Measurements from ENCODE around the gene NR2E3. TPM values are rescaled to one million over a fixed set of nuclear protein-coding genes. Genes with fewer than 3 reads are reported as not detected.

The NR2E3 gene
- total and polyA plus RNA-seq, 9 of the 15 experiments (the other 6 are each of a cell fraction or from before 2014, with no cell fraction given): not detected

- ATAC-seq (no peak), FAIRE-seq (no peak), DNase-seq (ENCODE audit: extremely low read depth in 1 of 4, low spot score in 3 of 4) (no peak)
- in situ Hi-C loops (cut with MboI) (no loop called here), intact Hi-C loops (cut with micrococcal nuclease) (loop anchor here (5.0 kb wide), 1 partner anchor 375 kb away; no protein-coding TSS in a partner anchor)
- CTCF ChIA-PET (ENCODE audit: low intra/inter-chr PET ratio): interaction anchor here (1.4 kb wide), 1 partner anchor 373 kb away, joined by 6 read pairs; no protein-coding TSS in a partner anchor
- POLR2A ChIA-PET: no interaction called here
- H3K9me3 ChIP-seq (replicated peaks; ENCODE audit: control insufficient read depth, insufficient read depth, low read depth, low read length): no peaks in the 10 kb centered on the region
- BruUV-seq (replicated peaks): no TSS peak
- H4K20me1 ChIP-seq (replicated peaks; ENCODE audit: control insufficient read depth, insufficient read depth, low read length): peaks cover 4% of the 10 kb centered on the region; the same call in 1 of the 2 replicates
- H3K27me3 ChIP-seq (ENCODE audit: control insufficient read depth in 2 of 2, insufficient read depth in 2 of 2, low read length in 2 of 2): peaks cover 32 to 44% of the 10 kb centered on the region in 2 experiments
- H3K4me2 ChIP-seq (ENCODE audit: insufficient read depth, low read length): no peak overlapping the region
- no peaks in the 10 kb centered on the region for H3K9me1 ChIP-seq (ENCODE audit: control insufficient read depth, insufficient read depth, low read length)
- H3K79me2 ChIP-seq (ENCODE audit: control insufficient read depth, insufficient read depth, low read length): no peaks in the 10 kb centered on the region
- no peak overlapping the region for H3K9ac ChIP-seq (ENCODE audit: insufficient read depth in 1 of 2, low read depth in 2 of 2, low read length in 2 of 2)
- WGBS (ENCODE audit: insufficient coverage, low coverage, missing lambda C conversion rate): 0% methylated on average over 8 of the region's 8 CpGs
- H3K27ac ChIP-seq (ENCODE audit: extremely low read depth, low read depth, low read length): no peak overlapping the region
- no peak overlapping the region for H2AFZ ChIP-seq (ENCODE audit: low read depth, low read length)
- no peaks in the 10 kb centered on the region for H3K4me1 ChIP-seq (replicated peaks in 1 of 2; ENCODE audit: control insufficient read depth in 2 of 2, insufficient read depth in 2 of 2, low read length in 2 of 2)
- H3K4me3 ChIP-seq: no peak overlapping the region
- no peak for TF ChIP-seq UBTF (IDR thresholded peaks at IDR 0.05; ENCODE audit: borderline replicate concordance in 1 of 2, low read depth in 2 of 2, low read length in 2 of 2)
- no peak for TF ChIP-seq MCM5 (IDR thresholded peaks at IDR 0.05; ENCODE audit: low read depth)
- TF ChIP-seq RBBP5 (IDR thresholded peaks at IDR 0.05; ENCODE audit: borderline replicate concordance, insufficient read depth, low read length, poor library complexity, severe bottlenecking): no peak
- no peak for TF ChIP-seq MLX (CRISPR knock-in tag; conservative IDR thresholded peaks at IDR 0.05)
- TF ChIP-seq CBX1 (IDR thresholded peaks at IDR 0.05; ENCODE audit: low read depth): no peak
- no peak for TF ChIP-seq ZNF41 (CRISPR knock-in tag; conservative IDR thresholded peaks at IDR 0.05)
- no peak for TF ChIP-seq DNMT1 (IDR thresholded peaks at IDR 0.05)
- no peak for TF ChIP-seq ZNF75A (CRISPR knock-in tag; IDR thresholded peaks at IDR 0.05)
- TF ChIP-seq ZNF121 (CRISPR knock-in tag; conservative IDR thresholded peaks at IDR 0.05): no peak
- no peak for TF ChIP-seq HNRNPLL (IDR thresholded peaks at IDR 0.05; ENCODE audit: low read depth, low read length, poor library complexity, severe bottlenecking)
- TF ChIP-seq CC2D1A (IDR thresholded peaks at IDR 0.05): no peak
- no peak for TF ChIP-seq MYNN (IDR thresholded peaks at IDR 0.05)
- no peak for TF ChIP-seq MYNN (CRISPR knock-in tag; IDR thresholded peaks at IDR 0.05)
- no peaks in the 10 kb centered on the region for H3K36me3 ChIP-seq (ENCODE audit: control insufficient read depth, insufficient read depth, low read length)
Measured at GRCh38 chr15:71781965-71782265, 28.4 kb upstream of the NR2E3 start.

Data from K562 (cell line).